Activated CD8-positive, alpha-beta memory T cell treated with anti-CD3 and anti-CD28 coated beads, Interleukin-2, amount 50 U/mL, for 1 hour (primary cell): ENCODE measurements around the gene NLRP3.

ENCODE experiments used
- DNase-seq: peaks from one replicate; pipeline ENCODE4 v3.0.0-alpha.2; 2020; ENCODE audit errors: extremely low read depth

NLRP3 gene

DNA sequence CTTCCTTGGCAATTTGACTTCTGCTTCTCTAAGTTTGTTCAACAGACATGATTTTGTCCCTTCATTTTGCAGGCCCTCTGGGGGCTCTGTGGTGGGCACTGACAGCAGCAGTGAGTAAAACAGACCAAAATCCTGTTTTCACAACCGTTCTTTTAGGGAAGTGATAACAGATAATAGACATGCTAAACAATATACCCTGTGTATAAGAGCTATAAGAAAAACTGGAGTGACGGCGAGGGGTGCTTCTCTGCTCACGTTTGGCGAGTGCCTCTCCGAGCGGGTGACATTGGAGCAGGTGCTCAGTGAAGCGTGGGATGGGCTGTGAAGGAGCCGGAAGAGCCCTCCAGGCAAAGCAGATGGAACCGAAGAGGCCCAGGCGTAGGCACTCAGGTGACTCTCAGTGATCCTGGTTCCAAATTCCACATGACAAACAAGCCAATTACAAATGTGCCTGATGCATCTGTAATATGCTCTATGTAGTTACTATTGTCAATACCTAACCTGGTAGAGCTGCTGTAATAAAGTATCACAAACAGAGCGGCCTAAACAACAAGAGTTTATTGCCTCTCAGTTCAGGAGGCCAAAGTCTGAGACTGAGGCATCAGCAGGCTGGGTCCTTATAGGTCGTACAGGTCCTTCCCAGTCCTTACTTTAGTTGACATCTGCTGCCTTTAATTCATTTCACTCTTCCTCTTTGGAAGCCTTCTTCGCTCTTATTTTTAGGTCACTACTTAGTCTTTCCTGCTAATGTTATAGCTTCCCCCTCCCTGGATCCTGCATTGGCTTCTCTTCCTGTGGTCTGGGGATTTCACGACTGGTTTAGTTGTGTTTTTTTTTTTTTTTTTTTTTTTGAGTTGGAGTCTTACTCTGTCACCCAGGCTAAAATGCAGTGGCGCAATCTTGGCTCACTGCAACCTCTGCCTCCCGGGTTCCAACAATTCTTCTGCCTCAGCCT is 21.9 kb downstream of the NLRP3 start:
- DNase-seq: no peak

DNA sequence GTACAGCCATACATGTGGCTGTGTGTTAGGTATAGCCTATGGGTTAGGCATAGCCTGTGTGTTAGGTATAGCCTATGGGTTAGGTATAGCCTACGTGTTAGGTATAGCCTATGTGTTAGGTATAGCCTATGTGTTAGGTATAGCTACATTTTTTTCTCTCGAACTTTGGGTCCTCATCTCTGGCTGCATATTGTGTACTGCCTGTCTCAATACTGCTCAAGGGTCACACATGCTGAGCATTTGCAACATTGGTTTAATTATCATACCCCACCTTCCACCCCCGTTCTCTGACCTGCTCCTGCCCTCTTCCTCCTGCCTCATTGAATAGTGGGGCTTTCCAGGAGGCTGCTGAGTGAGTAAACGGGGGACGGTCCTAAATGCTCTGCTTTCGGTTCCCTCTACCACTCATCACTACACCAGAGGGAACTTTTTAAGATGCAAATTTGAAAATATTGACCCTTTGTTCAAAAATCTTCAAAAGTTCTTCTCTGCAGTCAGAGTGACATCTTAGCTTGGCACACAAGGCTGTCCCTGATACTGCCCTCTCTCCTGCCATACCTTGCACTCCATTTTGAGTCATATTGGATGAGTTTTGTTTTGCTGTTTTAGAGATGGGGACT is 24.1 kb downstream of the NLRP3 start:
- DNase-seq: no peak

DNA sequence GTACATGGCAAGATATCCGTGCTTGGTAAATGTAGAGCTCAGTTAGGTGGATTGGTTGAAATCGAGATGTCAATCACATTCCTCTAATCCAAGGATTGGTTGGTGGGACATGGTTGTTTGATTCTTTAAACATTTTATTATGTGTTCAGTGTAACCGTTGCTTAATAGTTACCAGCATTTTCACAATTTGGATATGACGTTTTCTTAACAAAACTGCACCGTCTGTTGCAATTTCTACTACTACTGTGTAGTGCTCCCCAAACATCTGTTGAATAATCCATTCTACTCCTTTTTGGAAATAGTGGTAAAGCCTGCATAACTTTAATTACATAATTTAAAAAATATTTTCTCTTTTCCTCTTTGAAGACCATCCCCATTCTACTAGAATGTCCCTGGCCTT is 25.6 kb downstream of the NLRP3 start:
- DNase-seq: no peak

DNA sequence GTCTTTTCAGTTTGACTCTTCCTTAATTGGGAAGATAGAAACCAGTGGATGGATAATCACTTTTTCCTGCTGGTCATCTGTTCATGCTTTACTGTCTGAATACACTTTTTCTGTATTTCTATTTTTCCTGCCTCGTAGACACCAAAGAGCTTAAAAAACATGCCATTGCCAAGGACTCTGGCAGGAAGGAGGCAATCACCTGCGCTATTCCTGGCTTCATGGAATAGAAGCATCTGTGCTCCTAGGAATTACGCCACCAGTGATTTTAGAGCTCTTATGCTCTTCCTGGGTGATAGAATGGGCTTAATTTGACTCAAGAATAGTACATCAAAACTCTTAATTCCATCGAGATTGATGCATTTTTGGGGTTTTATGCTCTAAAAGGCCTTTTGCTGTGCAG is 26.2 kb downstream of the NLRP3 start:
- DNase-seq: no peak

DNA sequence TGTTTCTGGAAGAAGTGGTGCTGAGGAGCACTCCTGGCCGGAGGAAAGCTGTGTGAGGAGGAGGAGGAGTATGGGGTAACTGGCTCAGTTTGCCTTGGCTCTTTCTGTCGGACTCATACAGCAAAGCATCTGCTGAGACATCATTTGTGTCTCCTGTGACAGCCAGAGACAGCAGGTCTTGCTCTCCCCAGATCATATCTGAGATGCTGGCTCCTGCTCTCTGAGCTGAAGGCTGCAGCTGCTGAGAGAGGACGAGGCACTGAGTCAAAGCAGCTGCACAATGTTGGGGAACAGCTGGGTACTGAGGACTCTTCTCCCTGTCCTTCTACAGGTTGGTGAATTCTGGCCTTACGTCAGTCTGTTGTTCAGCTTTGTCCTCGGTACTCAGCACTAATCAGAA is 27.7 kb downstream of the NLRP3 start:
- DNase-seq: no peak

DNA sequence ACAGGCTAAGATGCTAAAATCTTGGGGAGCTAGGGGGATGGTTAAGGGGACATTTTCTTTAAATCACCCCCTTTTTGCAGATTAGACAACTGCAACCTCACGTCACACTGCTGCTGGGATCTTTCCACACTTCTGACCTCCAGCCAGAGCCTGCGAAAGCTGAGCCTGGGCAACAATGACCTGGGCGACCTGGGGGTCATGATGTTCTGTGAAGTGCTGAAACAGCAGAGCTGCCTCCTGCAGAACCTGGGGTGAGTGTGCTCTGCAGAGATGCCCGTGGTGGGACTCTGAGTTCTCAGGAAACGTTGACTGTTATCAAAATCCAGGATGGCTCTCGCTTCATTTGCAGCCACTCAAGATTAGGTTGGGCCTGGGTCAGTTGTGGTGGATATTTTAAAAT is 28.6 kb downstream of the NLRP3 start:
- no peak for DNase-seq

DNA sequence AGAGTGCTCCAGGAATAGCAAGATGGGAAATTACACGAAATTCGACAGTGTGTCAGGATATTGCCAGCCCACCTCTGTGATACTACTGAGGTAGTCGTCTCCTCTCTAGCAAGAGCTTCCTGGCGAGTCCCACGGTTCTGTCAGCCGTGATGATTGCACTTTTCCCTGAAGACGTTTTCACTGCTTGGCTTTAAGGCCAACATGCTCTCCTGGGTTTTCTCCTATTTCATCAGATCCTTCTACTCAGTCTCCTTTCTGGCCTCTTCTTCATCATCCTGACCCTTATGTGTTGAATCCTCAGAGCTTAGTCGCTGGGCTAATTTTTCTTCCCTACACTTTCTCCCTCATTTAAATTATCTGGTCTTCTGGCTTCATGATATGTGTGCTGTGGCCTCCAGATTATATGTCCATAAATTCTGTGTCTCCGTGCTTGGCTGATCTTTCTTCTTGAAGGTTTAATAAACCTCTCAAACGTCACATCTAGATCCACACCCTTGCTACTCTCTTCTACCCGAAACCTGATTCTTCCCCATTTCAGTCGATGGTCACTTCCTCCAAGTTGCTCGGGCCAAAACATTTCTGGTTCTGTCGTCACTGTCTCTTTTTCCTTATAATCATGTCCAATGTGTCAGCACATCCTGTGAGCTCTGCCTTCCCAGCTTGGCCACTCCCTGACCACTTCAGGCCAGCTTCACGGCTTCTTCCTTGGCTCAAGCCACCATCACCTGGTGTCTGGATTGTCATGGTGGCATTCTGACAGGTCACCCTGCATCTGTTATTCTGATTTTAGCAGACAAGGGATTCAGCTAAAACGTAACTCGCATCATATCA is 29.8 kb downstream of the NLRP3 start:
- no peak for DNase-seq

DNA sequence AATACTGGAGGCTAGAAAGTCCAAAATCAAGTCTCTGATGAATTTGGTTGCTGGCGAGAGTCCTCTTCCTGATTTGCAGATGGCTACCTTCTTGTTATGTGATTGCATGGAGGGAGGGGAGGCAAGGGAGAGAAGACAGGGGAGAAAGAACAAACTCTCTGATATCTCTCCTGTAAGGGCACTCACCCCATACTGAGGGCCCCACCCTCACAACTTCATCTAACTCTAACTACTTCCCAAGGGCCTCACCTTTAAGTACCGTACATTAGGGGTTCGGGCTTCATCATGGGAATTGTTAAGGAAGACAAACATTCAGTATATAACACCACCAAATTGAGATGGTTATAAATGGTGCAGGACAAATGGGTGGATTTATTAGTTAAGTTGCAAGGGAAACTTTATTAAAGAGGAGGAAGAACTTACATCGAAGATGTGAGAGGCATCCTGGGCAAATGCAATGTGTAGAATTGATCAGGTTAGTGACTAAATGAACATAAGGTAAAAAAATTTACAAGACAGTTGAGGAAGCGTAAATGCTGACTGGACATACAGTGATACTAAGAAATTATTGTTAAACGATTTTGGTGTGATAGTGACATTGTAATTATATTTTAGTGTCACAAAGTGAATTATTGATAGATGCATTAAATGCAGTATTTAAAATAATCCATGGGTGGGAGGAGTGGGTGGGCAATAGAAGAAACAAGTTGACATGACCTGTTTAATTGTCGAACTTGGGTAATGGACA is 31.4 kb downstream of the NLRP3 start:
- DNase-seq: no peak

DNA sequence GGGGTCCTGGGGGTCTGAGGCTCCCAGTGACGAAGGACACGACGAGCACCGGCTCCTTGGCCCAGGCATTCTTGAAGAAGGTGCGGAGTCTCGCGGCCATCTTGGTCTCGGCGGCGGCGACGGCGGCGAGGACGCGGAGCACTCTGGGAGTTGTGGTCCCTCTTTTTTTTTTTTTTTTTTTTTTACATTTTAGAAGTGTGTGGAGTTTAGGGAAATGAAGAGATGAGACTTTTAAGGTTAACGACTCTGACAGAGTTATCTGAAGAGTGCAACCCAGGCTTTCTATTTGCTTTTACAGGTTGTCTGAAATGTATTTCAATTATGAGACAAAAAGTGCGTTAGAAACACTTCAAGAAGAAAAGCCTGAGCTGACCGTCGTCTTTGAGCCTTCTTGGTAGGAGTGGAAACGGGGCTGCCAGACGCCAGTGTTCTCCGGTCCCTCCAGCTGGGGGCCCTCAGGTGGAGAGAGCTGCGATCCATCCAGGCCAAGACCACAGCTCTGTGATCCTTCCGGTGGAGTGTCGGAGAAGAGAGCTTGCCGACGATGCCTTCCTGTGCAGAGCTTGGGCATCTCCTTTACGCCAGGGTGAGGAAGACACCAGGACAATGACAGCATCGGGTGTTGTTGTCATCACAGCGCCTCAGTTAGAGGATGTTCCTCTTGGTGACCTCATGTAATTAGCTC is 32.3 kb downstream of the NLRP3 start:
- DNase-seq: no peak

DNA sequence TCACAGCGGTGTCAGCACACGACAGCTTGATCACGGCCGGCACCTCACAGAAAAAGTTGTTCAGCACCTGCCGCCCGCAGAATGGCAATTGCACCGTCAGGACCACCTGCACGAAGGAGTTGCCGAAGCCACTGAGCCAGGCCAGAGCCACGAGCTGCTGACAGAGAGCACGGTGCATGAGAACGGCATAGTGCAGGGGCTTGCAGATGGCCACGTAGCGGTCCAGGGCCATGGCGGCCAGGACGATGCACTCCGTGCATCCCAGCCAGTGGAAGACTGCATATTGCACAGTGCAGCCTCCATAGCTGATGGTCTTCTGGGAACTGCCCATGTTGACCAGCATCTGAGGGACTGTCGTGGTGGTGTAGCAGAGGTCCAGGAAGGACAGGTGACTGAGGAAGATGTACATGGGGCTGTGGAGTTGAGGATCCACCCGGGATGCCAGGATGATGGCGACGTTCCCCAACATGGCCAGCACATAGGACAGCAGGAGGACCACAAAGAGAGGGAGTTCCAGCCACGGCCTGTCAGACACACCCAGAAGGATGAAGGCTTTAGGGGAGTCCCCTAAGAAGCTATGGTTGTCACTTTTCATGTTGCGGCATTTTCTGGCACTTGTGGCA is 35.5 kb downstream of the NLRP3 start:
- no peak for DNase-seq

DNA sequence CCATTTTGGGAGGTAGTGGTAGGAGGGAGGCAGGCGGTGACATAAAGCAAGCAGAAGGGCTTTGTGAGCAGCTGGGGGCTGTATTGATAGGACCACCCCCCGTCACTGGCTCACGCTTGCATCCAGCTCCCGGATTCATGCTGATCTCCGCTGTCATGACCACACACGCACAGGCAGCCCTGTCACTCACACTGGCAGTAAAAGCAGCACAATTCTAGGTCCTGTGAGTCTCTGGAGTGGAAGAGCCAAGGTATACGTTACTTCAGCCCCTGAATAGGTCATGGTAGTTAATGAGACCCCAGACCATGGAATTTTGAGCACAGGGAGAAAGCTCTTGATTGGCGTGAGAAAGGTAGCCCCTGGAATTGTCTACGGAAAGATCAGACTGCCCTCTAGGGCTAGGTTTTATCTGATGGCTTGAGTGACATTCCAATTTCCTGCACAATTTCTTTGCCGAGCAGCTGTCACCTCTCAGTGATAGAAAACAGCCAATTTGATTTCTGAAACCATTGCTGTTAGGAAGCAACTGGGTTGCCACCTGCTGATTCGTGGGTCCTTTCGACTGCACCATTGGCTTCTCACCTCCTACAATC is 36.6 kb downstream of the NLRP3 start:
- no peak for DNase-seq

DNA sequence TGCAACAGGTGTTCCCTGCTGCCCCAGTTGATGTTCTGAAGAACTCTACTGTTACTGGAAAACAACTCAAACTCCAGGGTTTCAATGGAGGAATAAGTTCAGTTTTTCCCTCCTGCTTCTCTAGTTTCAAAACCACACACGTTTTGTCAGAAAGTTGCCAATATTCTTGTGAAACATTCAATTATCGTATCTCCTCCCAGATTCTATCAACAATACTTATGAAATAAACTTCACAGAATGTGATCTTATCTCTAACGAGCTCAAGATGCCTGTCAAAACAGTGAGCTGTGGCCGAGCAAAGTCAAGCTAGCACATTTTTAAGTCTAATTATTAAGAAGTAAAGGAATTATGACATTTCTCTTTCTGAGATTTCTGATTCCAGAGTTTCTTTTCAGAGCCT is 37.3 kb downstream of the NLRP3 start:
- DNase-seq: no peak

DNA sequence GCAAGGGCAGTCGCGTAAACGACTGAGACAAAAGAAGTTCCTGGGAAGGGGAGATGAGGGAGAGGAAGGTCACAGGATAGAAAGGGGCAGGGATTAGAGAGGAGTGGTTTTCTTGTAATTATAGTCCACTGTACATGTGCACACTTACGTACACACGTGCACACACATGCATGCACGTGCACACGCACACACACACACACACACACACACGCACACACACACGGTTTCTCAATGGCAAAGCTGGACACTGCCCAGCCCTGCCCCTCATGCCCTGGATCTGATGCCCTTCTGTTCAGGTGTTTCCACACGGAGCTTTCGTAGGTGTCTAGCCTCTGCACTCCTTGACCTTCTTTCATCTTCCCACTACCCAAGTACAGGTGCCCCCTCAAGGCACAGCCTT is 38.0 kb downstream of the NLRP3 start:
- no peak for DNase-seq

DNA sequence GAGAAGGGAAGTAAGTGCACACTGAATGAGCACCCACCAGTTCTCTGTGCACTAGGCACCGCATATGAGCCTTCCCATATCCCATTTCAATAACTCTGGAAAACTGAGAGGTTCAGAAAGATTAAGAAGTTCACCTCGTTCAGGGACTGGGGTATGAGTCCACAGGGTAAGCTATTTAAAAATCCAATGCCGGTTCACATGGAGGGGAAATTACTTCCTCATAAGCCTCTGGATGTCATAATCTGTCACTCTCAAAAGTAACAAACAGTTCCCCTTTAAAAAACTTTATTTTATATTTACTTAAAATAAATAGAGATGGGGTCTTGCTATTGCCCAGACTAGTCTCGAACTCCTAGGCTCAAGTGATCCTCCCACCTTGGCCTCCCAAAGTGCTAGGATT is 40.0 kb downstream of the NLRP3 start:
- DNase-seq: no peak

DNA sequence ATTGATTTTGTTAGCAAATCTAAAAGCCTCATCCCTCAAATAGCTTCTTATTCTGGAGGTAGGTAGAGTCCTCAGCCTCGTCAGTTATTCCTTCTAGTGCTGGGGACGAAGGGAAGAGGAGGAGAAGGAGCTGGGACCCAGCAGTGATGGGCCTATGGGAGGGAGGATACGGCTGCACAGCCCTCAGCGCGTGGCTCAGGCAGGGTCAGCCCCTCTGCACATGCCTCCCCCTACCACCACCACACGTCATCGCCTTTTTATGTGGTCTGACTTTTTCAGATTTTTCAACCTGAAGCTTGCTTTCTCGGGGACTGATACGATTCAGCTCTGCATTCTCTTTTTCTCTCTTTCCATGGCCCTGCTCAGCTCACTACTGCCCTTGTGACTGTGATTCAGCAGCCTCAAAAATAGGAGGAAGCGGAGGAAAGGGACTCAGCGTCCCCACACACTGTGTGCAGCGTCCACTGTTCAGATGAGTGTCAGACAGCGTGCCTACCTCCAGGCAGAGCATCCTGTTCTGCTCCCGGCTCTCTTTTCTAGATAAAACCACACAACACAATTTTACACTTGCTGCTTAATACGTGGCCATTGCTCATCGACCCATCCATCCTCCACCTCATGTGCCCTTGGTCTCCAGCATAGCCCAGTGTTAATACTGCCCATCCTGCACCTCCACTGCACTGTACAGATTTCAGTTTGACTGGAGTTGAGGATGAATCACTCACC is 41.1 kb downstream of the NLRP3 start:
- no peak for DNase-seq

DNA sequence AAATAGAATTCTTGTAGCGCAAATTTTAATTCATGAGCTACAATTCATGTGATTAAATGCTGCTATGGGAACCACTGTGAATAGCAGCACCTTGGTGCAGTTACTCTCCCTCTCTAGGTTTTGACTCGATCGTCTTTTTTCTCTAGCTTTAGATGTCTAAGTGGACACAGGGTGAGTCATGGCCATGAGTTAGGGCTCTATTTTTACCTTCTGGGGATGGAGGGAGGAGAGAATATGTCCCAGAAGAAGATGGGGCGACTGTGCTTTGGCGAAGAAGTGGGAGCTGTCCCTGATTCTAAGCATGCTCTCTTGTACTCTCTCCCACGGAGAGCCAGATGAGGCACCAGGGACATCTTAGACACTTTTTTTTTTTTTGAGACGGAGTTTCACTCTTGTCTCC is 43.5 kb downstream of the NLRP3 start:
- DNase-seq: no peak

DNA sequence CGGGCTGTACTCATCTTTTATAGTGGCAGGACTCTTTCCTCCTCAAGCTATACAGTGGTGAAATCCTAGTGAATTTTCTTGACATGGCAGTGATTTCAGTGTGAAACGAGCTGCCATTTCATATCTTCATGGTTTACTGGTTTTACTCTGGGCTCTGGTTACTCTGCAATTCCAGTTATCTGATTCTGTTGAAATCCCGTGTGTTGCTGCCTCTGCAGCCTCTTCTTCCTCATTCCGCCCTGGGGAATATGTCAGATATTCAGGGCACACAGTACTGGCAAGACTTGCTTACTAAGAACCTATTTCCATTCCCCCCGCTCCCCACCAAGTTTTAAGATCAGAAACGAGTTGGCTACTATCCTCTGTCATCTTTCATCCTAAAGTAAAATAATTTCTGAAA is 49.8 kb downstream of the NLRP3 start:
- no peak for DNase-seq

DNA sequence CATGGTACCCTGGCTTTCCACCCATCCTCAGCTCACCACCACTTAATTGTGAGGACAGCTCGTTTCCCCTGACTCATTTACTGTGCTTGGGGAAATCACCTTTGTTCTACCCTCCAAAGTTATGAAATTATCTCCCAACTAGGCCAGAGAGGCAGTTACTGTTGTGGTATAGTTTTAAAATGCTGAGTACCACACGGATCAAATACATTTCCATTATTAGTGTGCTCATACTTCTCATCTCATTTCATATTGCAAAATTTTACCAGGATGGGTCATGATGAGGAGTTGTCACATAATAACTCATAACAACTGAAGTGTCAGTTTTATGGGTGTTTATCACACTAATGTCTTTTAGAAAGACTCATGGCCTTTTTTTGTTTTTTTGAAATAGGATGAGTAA is 51.2 kb downstream of the NLRP3 start:
- no peak for DNase-seq

DNA sequence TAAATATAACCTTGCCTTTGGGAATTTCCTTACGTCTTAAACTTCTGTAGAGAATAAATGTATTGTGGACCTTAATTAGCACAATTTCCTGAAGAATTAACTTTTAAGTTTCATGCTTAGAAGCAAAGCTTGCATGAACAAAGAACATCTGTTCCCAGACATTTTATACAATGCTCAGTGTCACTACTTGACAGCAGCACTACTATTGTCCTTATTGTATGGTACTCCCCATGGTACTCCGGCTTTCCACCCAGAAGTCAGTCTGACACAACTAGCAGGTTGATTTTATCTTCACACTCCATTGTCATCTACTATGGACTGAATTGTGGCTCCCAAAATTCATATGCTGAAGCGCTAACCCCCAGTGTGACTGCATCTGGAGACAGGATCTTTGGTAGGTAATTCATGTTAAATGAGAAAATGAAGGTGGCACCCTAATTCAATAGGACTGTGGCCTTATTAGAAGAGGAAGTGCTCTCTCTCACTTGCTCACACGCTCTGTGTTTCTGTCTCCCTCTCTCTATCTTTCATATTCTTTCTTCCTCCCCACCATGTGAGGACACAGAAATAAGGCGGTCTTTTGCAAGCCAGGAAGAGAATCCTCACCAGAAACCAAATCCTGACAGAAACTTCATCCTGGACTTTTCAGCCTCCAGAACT is 52.6 kb downstream of the NLRP3 start:
- DNase-seq: no peak
